ENCODE results near the gene ULK4.
"Not testable (repeated sequence)": the region's sequence is repeated elsewhere in the genome, so short reads cannot be mapped to it uniquely, and the experiment has no call there.

The ULK4 gene

DNA sequence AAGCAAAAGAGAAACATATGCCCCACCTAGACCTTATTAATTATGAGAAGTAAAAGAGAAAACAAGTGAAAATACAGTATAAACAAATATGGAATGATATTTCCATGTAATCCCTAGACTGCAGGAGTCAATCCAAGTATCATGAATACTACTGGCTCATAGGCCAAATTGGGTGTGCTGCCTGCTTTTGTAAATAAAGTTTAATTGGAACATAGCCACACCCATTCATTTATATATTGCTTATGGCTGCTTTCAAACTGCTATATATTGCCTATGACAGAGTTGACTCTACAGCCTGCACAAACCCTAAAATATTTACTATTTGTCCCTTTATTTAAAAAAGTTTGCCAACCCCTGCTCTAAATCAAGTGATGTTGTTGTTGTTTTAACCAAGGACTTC is 5.3 kb downstream of the ULK4 start:
- DNase-seq, result no peak

DNA sequence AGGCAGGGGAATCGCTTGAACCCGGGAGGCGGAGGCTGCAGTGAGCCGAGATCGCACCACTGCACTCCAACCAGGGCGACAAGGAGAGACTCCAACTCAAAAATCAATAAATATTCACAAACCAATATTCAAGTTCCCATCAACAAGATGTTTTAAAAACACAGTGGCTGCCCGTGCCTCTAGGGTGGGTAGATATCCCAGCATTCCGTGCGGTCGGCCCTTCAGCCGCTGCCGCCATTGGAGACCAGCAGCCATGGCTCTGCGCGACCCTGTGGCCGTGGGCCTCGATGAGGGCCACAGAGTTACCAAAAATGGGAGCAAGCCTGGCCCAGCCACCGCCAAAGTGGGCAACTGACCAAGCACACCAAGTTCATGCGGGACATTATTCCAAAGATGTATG is 6.7 kb downstream of the ULK4 start:
- no peak for DNase-seq

DNA sequence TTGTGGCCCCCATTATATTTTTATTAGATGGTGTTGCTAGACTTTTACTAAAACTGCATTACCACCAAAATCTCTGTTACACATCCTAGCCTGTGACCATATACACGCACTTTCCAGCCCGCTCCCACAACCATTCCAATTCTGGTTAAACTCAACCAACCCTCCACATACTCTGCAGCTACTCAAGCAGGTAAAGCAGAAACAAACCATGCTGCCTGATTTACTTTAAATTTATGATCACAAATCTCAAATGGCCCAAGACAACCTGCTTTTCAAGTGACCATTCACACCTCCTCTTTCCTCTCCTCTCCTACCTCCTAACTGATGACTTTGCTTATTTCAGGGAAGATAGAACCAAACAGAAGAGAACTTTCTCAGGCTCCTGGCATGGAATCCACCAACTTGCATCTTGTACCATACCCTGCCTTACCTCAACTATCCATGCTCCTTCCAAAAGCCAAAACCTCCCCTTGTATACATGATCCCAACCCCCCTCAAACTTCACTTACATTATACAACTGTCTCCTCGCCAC is 18.5 kb downstream of the ULK4 start:
- DNase-seq, result no peak

GRCh38 chr3:41940393-41940792 is 21.5 kb downstream of the ULK4 start:
- no peak for DNase-seq

GRCh38 chr3:41936384-41936783 is 25.5 kb downstream of the ULK4 start:
- DNase-seq, result no peak

GRCh38 chr3:41933154-41933676 is 28.7 kb downstream of the ULK4 start:
- DNase-seq, result no peak

DNA sequence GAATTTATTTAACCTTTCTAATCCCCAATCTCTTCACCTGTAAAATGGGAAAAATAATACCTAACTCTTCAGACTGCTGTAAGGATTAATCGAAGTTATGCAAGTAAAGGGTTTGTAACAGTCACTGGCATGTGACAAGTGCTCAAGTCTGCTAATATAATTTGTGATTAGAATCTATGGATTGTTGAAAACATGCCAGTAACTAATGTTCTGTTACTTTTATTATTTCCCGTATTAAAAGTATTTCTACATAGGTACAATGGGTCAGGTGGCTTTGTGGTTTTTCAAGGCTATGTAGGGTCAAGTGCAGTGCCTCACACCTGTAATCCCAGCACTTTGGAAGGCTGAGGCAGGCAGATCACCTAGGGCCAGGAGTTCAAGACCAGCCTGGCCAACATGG is 29.4 kb downstream of the ULK4 start:
- no peak for DNase-seq

GRCh38 chr3:41920406-41920965 is 41.4 kb downstream of the ULK4 start:
- no peak for DNase-seq

- no peak for DNase-seq
Observed at GRCh38 chr3:41915353-41915752, 46.5 kb downstream of the ULK4 start.

DNA sequence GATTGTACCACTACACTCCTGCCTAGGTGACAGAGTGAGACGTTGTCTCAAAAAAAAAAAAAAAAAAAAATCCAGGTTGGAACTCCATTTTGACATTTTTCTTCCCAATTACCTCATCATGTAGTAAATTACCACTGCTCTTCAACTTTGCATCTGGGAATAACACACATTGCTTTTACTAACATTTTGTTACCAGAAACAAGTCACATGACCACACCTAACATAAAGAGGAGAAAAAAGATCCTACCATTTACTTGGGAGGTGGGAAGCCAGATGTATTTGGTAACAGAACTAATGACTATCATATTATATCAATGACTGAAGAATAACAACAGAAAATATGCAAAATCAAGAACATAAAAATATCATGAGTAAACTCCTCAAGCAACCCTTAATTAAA is 49.6 kb downstream of the ULK4 start:
- DNase-seq, result no peak

- no peak for DNase-seq
Observed at GRCh38 chr3:41907330-41908073, 54.4 kb downstream of the ULK4 start.

DNA sequence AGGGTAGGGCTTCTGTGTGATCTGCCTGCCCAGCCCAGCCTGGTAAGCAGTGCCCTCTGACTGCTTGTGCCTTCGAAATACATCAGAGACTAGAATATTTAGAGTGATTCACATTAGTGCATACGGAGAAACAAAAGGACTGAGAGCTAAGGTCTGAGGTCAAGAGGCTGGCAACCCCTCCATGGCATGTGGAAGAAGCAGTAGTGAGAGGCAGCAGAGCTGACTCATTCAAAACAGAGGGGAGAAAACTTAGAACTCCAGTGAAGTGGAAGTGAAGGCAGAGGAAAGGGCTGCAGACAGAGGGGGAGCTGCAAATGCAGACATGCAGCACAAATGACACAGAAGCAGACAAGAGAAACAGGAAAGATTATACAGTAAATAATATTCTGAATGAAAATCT is 61.6 kb downstream of the ULK4 start:
- DNase-seq, result no peak

DNA sequence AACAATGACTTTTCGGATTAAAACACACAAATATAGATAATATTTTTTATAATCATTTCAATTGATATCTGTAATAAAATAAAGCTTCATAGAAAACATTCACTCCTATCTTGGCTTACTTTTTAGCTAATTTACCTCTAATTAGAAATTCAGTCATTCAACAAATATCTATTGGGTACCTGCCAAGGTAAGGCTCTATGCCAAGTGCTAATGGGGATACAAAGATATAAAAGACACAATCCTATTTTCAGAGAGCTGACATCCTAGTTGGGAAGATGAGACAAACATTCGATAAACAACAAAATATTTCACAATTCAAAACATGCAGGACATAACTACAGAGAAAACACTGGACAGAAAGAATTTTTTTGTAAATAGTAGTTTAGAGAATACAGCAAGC is 63.3 kb downstream of the ULK4 start:
- no peak for DNase-seq

- no peak for DNase-seq
Observed at GRCh38 chr3:41893977-41894376, 67.9 kb downstream of the ULK4 start.

DNA sequence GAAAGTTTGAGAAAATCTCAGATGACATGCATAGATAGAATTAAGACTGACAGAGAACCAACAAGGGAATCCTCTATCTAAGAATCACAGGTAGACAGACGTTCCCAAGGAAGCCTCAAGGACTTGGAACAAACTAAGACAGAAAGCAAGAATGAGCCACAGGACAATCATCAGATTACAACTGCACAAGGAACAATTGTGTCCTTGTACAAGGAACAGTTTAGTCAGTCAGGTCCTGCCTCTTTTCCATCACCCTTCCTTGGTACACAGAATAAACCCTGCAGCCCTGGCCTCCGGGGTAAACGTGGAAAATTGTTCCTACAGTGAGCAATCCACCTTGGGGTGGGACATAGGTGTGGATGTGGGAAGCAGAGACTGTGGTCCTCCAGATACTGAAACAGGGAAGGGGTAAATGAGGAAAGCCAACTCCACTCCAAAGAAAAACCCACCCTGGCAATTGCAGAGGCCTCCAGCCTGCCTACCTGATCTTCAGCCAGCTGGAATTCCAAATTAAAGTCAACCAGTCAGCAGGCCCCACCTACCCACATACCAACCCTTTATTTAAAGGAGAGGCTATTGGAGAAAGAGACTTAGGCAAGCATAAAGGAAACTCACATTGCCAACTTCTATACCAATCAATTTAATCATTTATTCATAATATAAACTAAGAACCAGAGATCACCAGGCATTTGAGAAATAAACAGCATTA is 73.4 kb downstream of the ULK4 start:
- no peak for DNase-seq

GRCh38 chr3:41882956-41883355 is 78.9 kb downstream of the ULK4 start:
- DNase-seq, result no peak

GRCh38 chr3:41881233-41881821 is 80.6 kb downstream of the ULK4 start:
- DNase-seq, result no peak

DNA sequence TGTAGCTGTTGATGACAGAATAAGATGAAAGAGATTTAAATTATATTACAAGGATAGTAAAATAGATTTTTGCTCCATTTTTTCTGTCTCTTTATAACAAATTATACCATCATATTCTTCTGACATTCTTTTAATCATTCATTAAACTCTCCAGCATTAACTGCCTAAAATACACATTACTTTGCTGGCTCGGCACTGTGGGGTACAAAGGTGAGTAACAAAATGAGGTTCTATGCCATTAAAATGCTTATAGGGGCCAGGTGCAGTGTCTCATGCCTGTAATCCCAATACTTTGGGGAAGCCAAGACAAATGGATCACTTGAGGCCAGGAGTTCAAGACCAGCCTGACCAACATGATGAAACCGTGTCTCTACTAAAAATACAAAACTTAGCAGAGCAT is 81.5 kb downstream of the ULK4 start:
- DNase-seq, result no peak

DNA sequence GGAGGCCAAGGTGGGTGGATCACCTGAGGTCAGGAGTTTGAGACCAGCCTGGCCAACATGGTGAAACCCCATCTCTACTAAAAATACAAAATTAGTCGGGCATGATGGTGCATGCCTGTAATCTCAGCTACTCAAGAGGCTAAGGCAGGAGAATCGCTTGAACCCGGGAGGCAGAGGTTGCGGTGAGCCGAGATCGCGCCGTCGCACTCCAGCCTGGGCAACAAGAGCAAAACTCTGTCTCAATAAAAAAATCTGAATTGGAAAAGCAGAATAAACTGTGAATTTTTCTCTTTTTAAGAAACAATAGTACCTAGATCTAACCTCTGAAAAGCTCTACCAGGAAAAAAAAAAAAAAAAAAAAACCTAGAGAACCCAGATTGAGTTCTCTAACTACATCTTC is 84.2 kb downstream of the ULK4 start:
- DNase-seq, result not testable (repeated sequence)

DNA sequence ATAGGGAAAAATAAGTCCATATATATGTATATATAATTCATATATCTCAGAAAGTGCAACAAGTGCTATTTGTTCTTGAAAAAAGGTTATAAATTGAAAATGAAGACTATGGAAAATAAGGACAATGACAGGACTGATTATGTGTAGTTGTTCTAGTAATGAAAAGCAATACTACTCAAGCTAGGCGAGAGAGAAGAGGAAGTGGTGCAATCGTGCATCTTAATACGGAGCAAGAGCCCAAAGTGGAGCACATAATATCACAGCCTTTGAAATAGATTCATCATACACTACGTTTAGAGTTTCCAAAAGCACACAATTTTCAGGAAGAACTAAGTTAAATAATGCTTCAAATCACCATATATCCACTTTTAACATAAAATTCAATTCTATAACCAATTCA is 87.9 kb downstream of the ULK4 start:
- no peak for DNase-seq

GRCh38 chr3:41872157-41872556 is 89.7 kb downstream of the ULK4 start:
- no peak for DNase-seq

DNA sequence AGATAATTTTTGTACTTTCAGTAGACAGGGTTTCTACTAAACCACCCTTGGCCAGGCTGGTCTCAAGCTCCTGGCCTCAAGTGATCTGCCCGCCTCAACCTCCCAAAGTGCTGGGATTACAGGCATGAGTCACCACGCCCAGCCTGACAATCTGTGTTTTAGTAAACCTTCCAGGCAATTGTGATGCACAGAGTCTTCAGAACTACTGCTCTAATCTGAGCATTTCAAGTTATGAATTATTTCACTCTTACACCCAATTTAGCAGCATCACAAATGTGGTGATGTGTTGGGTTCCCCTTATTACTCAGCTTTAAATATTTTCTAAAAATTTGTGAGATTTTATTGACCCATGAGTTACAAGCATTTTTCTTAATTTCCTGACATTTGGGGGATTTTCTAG is 94.4 kb downstream of the ULK4 start:
- no peak for DNase-seq

DNA sequence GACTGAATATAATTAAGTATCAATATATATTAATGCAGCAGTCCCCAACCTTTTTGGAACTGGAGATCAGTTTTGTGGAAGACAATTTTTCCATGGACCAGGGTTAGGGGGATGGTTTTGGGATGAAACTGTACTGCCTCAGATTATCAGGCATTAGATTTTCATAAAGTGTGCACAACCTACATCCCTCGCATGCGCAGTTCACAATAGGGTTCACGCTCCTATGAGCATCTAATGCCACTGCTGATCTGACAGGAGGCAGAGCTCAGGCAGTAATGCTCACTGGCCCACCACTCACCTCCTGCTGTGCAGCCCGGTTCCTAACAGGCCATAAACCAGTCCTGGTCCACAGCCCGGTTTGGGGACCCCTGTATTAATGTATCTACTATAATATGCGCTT is 95.6 kb downstream of the ULK4 start:
- DNase-seq, result no peak

GRCh38 chr3:41863024-41863423 is 98.9 kb downstream of the ULK4 start:
- no peak for DNase-seq
